WERI-Rb-1 (cell line): ENCODE data around the gene PLAC9.
"Not testable (repeated sequence)": the region's sequence is repeated elsewhere in the genome, so short reads cannot be mapped to it uniquely, and the experiment has no call there.

ENCODE experiments used
- DNase-seq: peaks from one replicate; pipeline ENCODE4 v3.0.0-alpha.2; 2020
- H3K27ac ChIP-seq: fragments of 250-450 bp; sonication (Bioruptor Pico); 2 replicates; pipeline ENCODE4 v1.5.1; 2020; ENCODE audit warnings: mild to moderate bottlenecking, moderate library complexity
- H3K27me3 ChIP-seq: fragments of 250-450 bp; sonication (Bioruptor Pico); 2 replicates; pipeline ENCODE4 v1.5.1; 2021; ENCODE audit warnings: mild to moderate bottlenecking, low read depth, moderate library complexity; ENCODE audit not compliant: insufficient read depth, severe bottlenecking
- H3K36me3 ChIP-seq: fragments of 250-450 bp; sonication (Bioruptor Pico); 2 replicates; pipeline ENCODE4 v1.5.1; 2020; ENCODE audit warnings: mild to moderate bottlenecking, moderate library complexity
- H3K4me3 ChIP-seq: 2 replicates; pipeline ENCODE4 v1.5.1; 2011; ENCODE audit warnings: low read depth, mild to moderate bottlenecking, control low read depth, low read length
- H3K9me3 ChIP-seq: fragments of 250-450 bp; sonication (Bioruptor Pico); 2 replicates; pipeline ENCODE4 v1.5.1; 2021; ENCODE audit warnings: mild to moderate bottlenecking, moderate library complexity; ENCODE audit not compliant: severe bottlenecking
- TF ChIP-seq, protein P1 (sequence below): IDR thresholded peaks from 2 replicates; pipeline ENCODE4 v1.5.1; 2011; ENCODE audit warnings: low read depth, mild to moderate bottlenecking, control low read depth, inconsistent platforms, low read length

Gene PLAC9

DNA sequence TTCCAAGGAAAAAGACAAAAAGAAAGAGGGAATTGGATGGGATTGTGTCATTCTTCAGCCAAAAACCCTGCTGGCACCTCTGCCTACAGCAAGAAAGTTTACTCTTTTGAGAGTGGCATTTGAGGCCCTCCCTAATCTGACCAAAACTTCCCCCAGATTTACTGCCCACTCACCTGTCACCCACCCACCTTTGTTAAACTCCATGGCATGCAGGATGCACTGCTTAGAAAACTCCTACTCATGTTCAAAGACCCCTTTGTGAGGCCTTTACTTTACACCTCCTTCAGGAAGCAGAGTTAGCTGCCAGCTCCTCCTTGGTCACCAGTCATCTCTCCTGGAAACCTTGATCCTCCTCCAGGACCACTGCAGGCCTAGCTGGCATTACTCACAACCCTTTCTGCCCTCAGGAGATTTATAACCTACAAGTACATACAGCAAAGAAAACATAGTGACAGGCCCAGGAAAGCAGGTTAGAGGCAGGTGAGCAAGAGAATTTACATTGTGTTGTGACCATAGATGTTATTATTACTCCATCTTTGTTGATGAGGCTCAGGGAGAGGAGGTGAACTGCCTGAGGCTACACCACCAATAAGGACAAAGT is 10.3 kb upstream of the PLAC9 start:
- Histone ChIP-seq H3K4me3 (no peak overlapping the region), H3K36me3 (no peaks in the 10 kb centered on the region), H3K9me3 (no peaks in the 10 kb centered on the region), H3K27ac (no peak overlapping the region), H3K27me3 (no peaks in the 10 kb centered on the region)
- TF ChIP-seq, protein P1, sequence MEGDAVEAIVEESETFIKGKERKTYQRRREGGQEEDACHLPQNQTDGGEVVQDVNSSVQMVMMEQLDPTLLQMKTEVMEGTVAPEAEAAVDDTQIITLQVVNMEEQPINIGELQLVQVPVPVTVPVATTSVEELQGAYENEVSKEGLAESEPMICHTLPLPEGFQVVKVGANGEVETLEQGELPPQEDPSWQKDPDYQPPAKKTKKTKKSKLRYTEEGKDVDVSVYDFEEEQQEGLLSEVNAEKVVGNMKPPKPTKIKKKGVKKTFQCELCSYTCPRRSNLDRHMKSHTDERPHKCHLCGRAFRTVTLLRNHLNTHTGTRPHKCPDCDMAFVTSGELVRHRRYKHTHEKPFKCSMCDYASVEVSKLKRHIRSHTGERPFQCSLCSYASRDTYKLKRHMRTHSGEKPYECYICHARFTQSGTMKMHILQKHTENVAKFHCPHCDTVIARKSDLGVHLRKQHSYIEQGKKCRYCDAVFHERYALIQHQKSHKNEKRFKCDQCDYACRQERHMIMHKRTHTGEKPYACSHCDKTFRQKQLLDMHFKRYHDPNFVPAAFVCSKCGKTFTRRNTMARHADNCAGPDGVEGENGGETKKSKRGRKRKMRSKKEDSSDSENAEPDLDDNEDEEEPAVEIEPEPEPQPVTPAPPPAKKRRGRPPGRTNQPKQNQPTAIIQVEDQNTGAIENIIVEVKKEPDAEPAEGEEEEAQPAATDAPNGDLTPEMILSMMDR, result no peak
- no peak for DNase-seq

DNA sequence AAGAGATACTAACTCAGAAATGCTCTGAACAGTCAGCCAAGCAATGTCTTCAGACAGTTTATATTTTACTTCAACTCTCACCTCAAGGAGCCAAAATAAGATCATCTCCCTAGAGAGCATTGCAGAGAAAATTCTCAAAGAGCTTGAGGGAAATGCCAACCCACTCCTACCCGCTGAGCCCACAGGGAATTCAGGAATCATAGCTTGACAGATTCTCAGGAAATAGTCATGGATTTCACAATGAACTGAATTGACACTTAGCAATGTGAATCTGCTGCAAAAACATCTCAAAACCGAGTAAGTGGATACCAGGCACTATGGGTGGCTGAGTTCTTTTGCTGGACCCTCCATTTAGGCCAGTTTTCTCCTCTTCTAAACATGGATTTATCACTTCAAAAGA is 9.8 kb upstream of the PLAC9 start:
- Histone ChIP-seq H3K27ac (no peak overlapping the region), H3K4me3 (no peak overlapping the region), H3K9me3 (no peaks in the 10 kb centered on the region), H3K36me3 (no peaks in the 10 kb centered on the region), H3K27me3 (no peaks in the 10 kb centered on the region)
- TF ChIP-seq, protein P1, result no peak
- DNase-seq, result no peak

DNA sequence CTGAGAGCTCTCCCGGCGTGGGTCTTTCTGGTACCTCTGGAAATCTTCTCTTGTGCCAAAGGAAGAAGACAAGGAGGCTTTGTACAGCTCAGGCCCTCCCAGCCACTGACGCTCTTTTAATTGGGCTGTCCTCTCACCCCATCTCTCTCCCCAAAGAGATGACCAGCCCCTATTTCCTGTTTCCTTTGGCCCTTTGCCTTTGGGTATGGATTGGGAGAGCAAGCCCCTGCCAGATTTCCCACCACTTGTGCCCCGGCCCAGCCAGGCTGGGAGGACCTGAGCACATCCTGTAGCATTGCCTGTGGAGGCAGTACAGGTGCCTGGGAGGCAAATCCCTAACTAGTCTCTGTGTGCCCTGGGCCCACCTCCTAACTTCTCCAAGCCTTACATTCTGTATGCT is 5.7 kb upstream of the PLAC9 start:
- no peaks in the 10 kb centered on the region for H3K36me3 ChIP-seq
- no peak overlapping the region for H3K27ac ChIP-seq
- no peaks in the 10 kb centered on the region for H3K27me3 ChIP-seq
- H3K9me3 ChIP-seq, result no peaks in the 10 kb centered on the region
- TF ChIP-seq, protein P1, result no peak
- DNase-seq, result no peak
- H3K4me3 ChIP-seq, result no peak overlapping the region

DNA sequence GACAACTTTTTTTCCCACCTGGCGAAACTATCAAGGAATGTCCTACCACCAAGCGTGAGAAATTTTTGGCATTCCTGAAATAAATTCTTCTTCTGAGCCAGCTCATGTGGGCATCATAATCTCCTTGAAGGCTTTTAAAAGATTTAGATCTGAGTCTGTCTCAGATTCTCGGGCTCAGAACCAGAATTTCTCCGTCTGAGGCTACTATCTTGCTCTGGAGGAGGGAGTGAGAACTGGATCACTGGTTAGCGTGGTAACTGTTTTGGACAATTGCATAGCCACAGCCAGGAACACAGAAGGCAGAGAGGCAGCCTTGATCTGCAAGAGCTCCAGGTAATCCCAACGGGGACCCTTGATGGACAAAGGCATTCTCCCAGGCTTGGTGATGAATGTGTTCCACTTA is 1.0 kb upstream of the PLAC9 start:
- Histone ChIP-seq H3K9me3 (no peaks in the 10 kb centered on the region), H3K36me3 (no peaks in the 10 kb centered on the region), H3K27me3 (peaks cover 3% of the 10 kb centered on the region), H3K4me3 (no peak overlapping the region), H3K27ac (no peak overlapping the region)
- no peak for DNase-seq
- TF ChIP-seq, protein P1, result no peak

DNA sequence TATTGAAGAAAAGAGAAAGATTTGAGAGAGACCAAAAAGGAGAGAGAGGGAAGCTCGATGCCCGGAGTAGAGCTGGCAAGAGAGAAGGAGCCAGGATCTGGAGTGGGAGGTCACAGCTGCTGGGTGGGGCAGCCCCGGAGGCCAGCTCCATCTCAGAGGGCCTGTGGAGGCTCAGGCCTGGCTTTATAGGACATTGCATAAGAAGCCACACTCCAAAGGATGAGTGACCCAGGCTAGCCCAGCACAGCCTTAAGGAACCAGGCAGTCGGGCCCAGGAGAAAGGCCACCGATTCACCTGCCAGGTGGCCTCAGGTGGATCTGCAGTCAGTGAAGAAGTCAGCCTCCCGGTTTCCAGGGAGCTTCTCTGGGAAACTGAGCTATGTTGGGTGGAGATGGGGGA is 676 bp downstream of the PLAC9 start:
- no peak overlapping the region for H3K27ac ChIP-seq
- TF ChIP-seq, protein P1, result no peak

DNA sequence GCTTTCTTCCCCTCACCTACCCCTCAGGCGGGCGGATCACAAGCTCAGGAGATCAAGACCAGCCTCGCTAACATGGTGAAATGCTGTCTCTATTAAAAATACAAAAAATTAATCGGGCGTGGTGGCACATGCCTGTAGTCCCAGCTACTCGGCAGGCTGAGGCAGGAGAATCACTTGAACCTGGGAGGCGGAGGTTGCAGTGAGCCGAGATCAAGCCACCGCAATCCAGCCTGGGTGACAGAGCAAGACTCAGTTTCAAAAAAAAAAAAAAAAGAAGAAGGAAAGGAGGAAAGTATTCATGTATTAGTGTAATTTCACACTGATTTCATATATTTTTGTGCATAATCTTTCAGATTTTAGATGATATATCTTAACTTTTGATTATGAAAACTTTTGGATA is 1.2 kb downstream of the PLAC9 start:
- H3K36me3 ChIP-seq, H3K27ac ChIP-seq, DNase-seq, H3K27me3 ChIP-seq, H3K9me3 ChIP-seq, H3K4me3 ChIP-seq: not testable (repeated sequence)

More for the DNA sequence above, 676 bp downstream of the PLAC9 start:
- peak overlapping the region; percentile 67 for H3K4me3 ChIP-seq
- no peaks in the 10 kb centered on the region for H3K36me3 ChIP-seq
- DNase-seq, result no peak
- H3K27me3 ChIP-seq, result peaks cover 3% of the 10 kb centered on the region
- no peaks in the 10 kb centered on the region for H3K9me3 ChIP-seq
